ENCODE measurements around the gene ZNF273.
"Not testable (repeated sequence)": the region's sequence is repeated elsewhere in the genome, so short reads cannot be mapped to it uniquely, and the experiment has no call there.

ZNF273 gene

DNA sequence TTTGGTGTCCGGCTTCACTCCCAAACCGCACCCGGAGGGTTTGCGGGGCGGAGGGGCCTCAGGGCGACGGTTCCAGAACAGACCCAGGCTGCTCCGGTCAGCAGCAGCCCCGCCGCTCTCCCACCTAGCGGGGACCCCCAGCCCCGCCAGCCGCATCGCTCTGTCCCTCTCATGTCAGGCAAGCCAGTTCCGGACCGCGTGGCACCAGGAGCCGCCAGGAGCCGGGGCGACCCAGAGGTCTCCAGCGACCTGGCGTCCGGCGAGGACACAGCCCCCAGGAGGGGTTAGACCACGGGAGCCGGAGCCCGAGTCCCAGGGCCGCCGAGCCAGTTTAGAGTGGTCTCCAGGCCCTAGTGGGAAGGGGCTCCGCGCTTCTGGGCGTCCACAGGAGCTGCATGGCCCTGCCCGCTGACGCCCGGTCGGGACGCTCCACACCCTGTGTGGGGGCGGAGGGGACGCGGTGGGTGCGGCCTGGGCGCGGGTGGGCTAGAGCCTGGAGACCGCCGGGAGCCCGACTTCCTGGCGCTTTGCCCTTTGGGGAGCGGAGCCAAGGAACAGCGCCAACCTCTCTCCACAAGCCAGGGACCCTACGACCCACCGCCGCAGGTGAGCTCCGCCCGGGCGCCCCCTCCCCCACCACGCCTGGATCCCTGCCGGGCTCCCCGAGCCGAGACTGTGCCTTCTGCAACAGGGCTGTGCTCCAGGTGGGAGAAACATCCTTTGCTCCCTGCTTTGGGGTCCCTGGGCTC, 44.4 kb downstream of the ZNF273 start:
- peak; percentile 20 for DNase-seq

DNA sequence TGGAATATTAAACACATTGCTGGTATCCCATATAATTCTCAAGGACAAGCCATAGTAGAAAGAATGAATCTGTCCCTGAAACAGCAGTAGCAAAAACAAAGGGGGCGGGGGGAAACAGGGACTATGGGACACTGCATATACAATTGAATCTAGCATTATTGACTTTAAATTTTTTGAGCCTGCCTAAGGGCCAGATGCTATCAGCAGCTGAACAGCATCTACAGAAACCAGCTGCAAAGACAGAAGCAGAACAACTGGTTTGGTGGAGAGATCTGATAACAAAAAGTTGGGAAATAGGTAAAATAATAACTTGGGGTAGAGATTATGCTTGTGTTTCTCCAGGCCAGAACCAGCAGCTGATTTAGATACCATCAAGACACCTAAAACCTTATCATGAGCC, 45.7 kb downstream of the ZNF273 start:
- DNase-seq = not testable (repeated sequence)

DNA sequence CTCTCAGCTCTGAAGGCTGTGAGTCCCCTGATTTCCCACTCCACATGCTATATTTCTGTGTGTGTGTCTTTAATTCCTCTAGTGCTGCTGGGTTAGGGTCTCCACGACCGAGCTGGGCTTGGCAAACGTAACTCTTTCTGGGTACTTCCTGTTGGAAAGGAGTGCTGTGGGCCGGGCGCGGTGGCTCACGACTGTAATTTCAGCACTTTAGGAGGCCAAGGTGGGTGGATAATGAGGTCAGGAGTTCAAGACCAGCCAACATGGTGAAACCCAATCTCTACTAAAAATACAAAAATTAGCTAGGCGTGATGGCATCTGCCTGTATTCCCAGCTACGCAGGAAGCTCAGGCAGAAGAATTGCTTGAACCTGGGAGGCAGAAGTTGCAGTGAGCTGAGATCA, 47.6 kb downstream of the ZNF273 start:
- DNase-seq = not testable (repeated sequence)

DNA sequence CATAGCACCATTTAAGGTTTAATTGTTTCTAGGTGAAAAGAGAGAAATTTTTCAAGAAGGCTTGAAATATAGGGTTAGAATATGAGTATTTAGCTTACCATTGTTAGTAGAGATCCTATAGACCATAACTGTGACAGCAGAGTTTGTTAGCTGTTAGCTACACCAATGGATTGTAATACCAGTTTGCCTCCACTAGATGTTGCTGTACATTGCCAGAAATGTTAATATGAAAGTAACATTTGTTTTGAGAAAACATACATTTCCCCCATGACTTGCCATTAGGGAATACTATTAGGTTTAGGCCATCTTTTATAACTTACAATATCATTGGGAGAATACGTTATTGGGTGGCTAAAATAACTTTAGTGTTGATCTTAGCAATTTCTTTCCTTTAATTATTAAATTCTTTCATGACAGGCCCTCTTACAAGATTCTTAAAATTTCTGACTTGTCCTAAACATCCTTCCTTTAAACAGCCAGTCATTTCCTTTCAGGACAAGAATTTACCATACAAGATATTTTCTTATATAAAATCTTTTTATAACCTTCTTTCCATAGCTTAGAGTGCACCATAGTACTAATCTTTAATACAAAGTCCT, 48.3 kb downstream of the ZNF273 start:
- DNase-seq = peak; percentile 43

DNA sequence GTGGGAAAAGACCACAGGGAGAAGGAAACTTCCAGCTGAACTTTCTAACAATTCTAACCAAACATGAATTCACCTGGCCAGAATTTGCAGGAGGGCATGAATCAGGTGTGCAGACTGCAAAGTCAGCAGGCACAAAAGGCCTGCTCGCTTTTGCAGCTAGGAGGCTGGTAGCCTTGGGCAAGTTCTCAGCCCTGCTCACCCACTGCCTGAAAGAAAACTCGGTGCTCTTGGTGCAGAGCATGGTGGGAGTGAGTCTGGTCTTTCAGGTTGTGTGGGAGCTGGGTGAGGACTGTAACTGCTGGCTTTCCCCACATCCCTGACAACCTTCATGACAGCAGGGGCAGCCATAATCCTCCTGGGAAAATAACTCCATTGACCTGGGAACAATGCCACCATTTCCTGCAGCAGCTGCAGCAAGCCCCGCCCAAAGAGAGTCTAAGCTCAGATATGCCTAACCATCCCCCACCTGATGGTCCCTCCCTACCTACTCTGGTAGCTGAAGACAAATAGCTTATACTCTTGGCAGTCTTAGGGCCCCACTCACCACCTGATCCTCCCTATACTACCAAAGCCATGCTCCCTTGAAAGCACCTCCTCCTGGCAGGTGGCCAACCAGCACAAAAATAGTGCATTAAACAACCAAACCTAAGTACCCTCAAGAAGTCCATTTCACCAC, 56.1 kb downstream of the ZNF273 start:
- peak; percentile 2 for DNase-seq

DNA sequence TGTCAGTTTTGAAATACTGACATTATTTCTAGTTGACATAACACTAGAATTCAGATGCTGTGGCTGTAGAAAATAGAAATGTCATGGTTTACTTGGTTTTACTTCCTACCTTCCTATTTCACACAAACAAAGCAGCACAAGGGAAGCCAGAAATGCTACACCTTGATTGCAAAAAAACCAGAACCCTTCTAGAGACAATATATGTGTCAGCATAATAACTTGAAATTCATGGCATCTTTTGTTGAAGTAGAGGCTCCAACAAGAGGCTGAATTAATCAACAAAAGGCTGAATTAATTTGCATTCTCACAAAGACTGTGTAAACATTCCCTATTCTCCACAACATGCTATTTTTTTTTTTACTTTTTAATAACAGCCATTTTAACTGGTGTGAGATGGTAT, 62.5 kb downstream of the ZNF273 start:
- DNase-seq = no peak

DNA sequence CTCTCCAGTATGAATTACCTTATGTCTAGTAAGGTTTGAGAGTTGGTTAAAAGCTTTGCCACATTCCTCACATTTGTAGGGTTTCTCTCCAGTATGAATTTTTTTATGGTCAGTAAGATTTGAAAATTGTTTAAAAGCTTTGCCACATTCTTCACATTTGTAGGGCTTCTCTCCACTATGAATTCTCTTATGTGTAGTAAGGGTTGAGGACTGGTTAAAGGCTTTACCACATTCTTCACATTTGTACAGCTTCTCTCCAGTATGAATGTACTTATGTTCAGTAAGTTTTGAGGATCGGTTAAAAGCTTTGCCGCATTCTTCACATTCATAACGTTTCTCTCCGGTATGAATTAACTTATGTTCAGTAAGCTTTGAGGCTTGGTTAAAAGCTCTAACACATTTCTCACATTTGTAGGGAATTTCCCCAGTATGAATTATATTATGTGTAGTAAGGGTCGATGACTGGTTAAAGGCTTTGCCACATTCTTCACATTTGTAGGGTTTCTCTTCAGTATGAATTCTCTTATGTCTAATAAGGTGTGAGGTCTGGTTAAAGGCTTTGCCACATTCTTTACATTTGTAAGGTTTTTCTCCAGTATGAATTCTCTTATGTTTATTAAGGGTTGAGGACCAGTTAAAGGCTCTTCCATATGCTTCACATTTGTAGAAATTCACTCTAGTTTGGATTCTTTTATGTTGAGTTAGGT, 75.6 kb downstream of the ZNF273 start:
- no peak for DNase-seq
